Neuronal stem cell (in vitro differentiated cells): ENCODE results near the gene ENOX1.

ENCODE experiments used
- DNase-seq: peaks from one replicate; pipeline ENCODE4 v3.0.0-alpha.2; 2013; ENCODE audit warnings: low spot score
- H2AFZ ChIP-seq: one replicate; pipeline ENCODE4 v1.6.1; 2013; ENCODE audit warnings: mild to moderate bottlenecking, low read length, inconsistent platforms
- H2AK5ac ChIP-seq: 2 replicates; pipeline ENCODE4 v1.6.1; 2013; ENCODE audit warnings: low read depth, mild to moderate bottlenecking, inconsistent platforms, low read length, moderate library complexity, mixed read lengths
- H2BK120ac ChIP-seq: 2 replicates; pipeline ENCODE4 v1.6.1; 2013; ENCODE audit warnings: low read depth, mild to moderate bottlenecking, inconsistent platforms, low read length, moderate library complexity, mixed read lengths
- H2BK12ac ChIP-seq: one replicate; pipeline ENCODE4 v1.6.1; 2013; ENCODE audit warnings: low read length, inconsistent platforms
- H2BK15ac ChIP-seq: 2 replicates; pipeline ENCODE4 v1.6.1; 2013; ENCODE audit warnings: mild to moderate bottlenecking, low read length, inconsistent platforms, mixed read lengths
- H2BK5ac ChIP-seq: one replicate; pipeline ENCODE4 v1.6.1; 2013; ENCODE audit warnings: inconsistent platforms, mild to moderate bottlenecking, low read length, moderate library complexity
- H3K14ac ChIP-seq: one replicate; pipeline ENCODE4 v1.6.1; 2013; ENCODE audit warnings: low read length, inconsistent platforms
- H3K18ac ChIP-seq: 2 replicates; pipeline ENCODE4 v1.6.1; 2013; ENCODE audit warnings: low read length, inconsistent platforms
- H3K23ac ChIP-seq: 2 replicates; pipeline ENCODE4 v1.6.1; 2013; ENCODE audit warnings: low read depth, mild to moderate bottlenecking, mixed read lengths, low read length, inconsistent platforms; ENCODE audit not compliant: poor library complexity
- H3K27ac ChIP-seq: replicated peaks from 3 replicates; pipeline ENCODE4 v1.5.1; 2013; ENCODE audit warnings: low read length, inconsistent platforms
- H3K27me3 ChIP-seq, 3 experiments: 2 replicates each; pipeline ENCODE4 v1.6.1; 2013; ENCODE audit warnings: low read length in 3 of 3, mild to moderate bottlenecking in 2 of 3, inconsistent platforms in 1 of 3, low read depth in 1 of 3, mixed read lengths in 1 of 3, moderate library complexity in 1 of 3; ENCODE audit not compliant: control insufficient read depth in 3 of 3, insufficient read depth in 3 of 3
- H3K36me3 ChIP-seq, 2 donors: replicated peaks in 1 of 2; 2 replicates each; pipeline ENCODE4 v1.6.1; 2013; ENCODE audit warnings: low read length in 2 of 2; ENCODE audit not compliant: control insufficient read depth in 2 of 2, insufficient read depth in 2 of 2
- H3K4ac ChIP-seq: 2 replicates; pipeline ENCODE4 v1.6.1; 2013; ENCODE audit warnings: inconsistent platforms, mild to moderate bottlenecking, low read length, moderate library complexity
- H3K4me1 ChIP-seq, 2 donors: 1 replicate in 1 of 2; 2 replicates in 1 of 2; pipeline ENCODE4 v1.6.1; 2013; ENCODE audit warnings: low read length in 2 of 2, low read depth in 1 of 2; ENCODE audit not compliant: control insufficient read depth in 2 of 2, insufficient read depth in 1 of 2
- H3K4me2 ChIP-seq: one replicate; pipeline ENCODE4 v1.6.1; 2013; ENCODE audit warnings: mild to moderate bottlenecking, low read length, inconsistent platforms; ENCODE audit not compliant: insufficient read depth, poor library complexity, severe bottlenecking
- H3K4me3 ChIP-seq, 2 donors: 2 replicates each; pipeline ENCODE4 v1.5.1; 2013; ENCODE audit warnings: low read length in 2 of 2, mild to moderate bottlenecking in 2 of 2, inconsistent platforms in 1 of 2, moderate library complexity in 1 of 2
- H3K79me1 ChIP-seq: one replicate; pipeline ENCODE4 v1.6.1; 2013; ENCODE audit warnings: low read depth, mild to moderate bottlenecking, inconsistent platforms, low read length, moderate library complexity
- H3K9ac ChIP-seq: one replicate; pipeline ENCODE4 v1.6.1; 2013; ENCODE audit warnings: mild to moderate bottlenecking, low read depth, low read length, inconsistent platforms; ENCODE audit not compliant: poor library complexity
- H3K9me3 ChIP-seq, 2 donors: replicated peaks in 1 of 2; 2 replicates each; pipeline versions ENCODE3 to v1.6.1; 2013; ENCODE audit warnings: low read length in 2 of 2, mild to moderate bottlenecking in 2 of 2, inconsistent platforms in 1 of 2, low read depth in 1 of 2, mixed read lengths in 1 of 2, moderate library complexity in 1 of 2; ENCODE audit not compliant: control insufficient read depth in 2 of 2, insufficient read depth in 1 of 2
- H4K8ac ChIP-seq: one replicate; pipeline ENCODE4 v1.6.1; 2013; ENCODE audit warnings: low read depth, mild to moderate bottlenecking, inconsistent platforms, low read length, moderate library complexity
- H4K91ac ChIP-seq: one replicate; pipeline ENCODE4 v1.6.1; 2013; ENCODE audit warnings: low read length, low read depth, mild to moderate bottlenecking, inconsistent platforms; ENCODE audit not compliant: poor library complexity
- WGBS, 2 donors: extraction: QIAGEN DNeasy Blood & Tissue Kit; methylation state at CpG; one replicate each; pipeline ENCODE4 v1.1.7; 2013; ENCODE audit warnings: missing lambda C conversion rate in 2 of 2, mixed read lengths in 1 of 2; ENCODE audit not compliant: insufficient read length in 2 of 2, insufficient replicate concordance in 1 of 2; ENCODE audit errors: extremely low coverage in 2 of 2; 5-methylcytosine and 5-hydroxymethylcytosine counted together

ENOX1 gene

GRCh38 chr13:43492745-43493144 is 294.0 kb downstream of the ENOX1 start:
- Histone ChIP-seq H3K23ac (no peak overlapping the region), H2AFZ (no peak overlapping the region), H3K36me3 (no peaks in the 10 kb centered on the region), H2BK15ac (no peak overlapping the region), H2BK12ac (no peak overlapping the region), H3K27ac (no peak overlapping the region), H3K4me3 (no peak overlapping the region), H3K9ac (no peak overlapping the region), H3K14ac (no peak overlapping the region), H2AK5ac (no peak overlapping the region), H3K18ac (no peak overlapping the region), H4K91ac (no peak overlapping the region), H3K4me2 (no peak overlapping the region), H3K27me3 (no peaks in the 10 kb centered on the region), H2BK120ac (no peak overlapping the region), H4K8ac (no peak overlapping the region), H3K79me1 (no peaks in the 10 kb centered on the region), H3K9me3 (peaks cover 0 to 2% of the 10 kb centered on the region in 2 donors), H2BK5ac (no peak overlapping the region), H3K4me1 (no peaks in the 10 kb centered on the region), H3K4ac (no peak overlapping the region)
- DNase-seq, result no peak

GRCh38 chr13:43492311-43492710 is 294.5 kb downstream of the ENOX1 start:
- H3K27ac ChIP-seq, result no peak overlapping the region
- H3K4me2 ChIP-seq, result no peak overlapping the region
- H3K9me3 ChIP-seq, result peaks cover 0 to 2% of the 10 kb centered on the region in 2 donors
- H3K27me3 ChIP-seq, result no peaks in the 10 kb centered on the region
- no peak overlapping the region for H3K4ac ChIP-seq
- no CpG with 5 or more reads among the region's 2 CpGs for WGBS, 2 donors
- H3K9ac ChIP-seq, result no peak overlapping the region
- no peak overlapping the region for H2BK120ac ChIP-seq
- no peaks in the 10 kb centered on the region for H3K4me1 ChIP-seq
- no peak overlapping the region for H3K4me3 ChIP-seq
- H3K18ac ChIP-seq, result no peak overlapping the region
- H3K23ac ChIP-seq, result no peak overlapping the region
- H2BK5ac ChIP-seq, result no peak overlapping the region
- H2BK12ac ChIP-seq, result no peak overlapping the region
- H3K79me1 ChIP-seq, result no peaks in the 10 kb centered on the region
- no peak for DNase-seq
- no peak overlapping the region for H2AK5ac ChIP-seq
- no peaks in the 10 kb centered on the region for H3K36me3 ChIP-seq
- H2AFZ ChIP-seq, result no peak overlapping the region
- H2BK15ac ChIP-seq, result no peak overlapping the region
- H4K8ac ChIP-seq, result no peak overlapping the region
- no peak overlapping the region for H4K91ac ChIP-seq
- H3K14ac ChIP-seq, result no peak overlapping the region

- H3K36me3 ChIP-seq, result no peaks in the 10 kb centered on the region
- H2BK120ac ChIP-seq, result no peak overlapping the region
- H3K79me1 ChIP-seq, result no peaks in the 10 kb centered on the region
- H2BK12ac ChIP-seq, result no peak overlapping the region
- no peak overlapping the region for H2BK15ac ChIP-seq
- H3K9me3 ChIP-seq, result peaks cover 0 to 2% of the 10 kb centered on the region in 2 donors
- no peaks in the 10 kb centered on the region for H3K27me3 ChIP-seq
- H3K4me1 ChIP-seq, result no peaks in the 10 kb centered on the region
- H4K91ac ChIP-seq, result no peak overlapping the region
- H3K9ac ChIP-seq, result peak overlapping the region; percentile 31
- H3K4ac ChIP-seq, result no peak overlapping the region
- no peak overlapping the region for H4K8ac ChIP-seq
- DNase-seq, result no peak
- peak overlapping the region; percentile 50 for H3K23ac ChIP-seq
- H2BK5ac ChIP-seq, result no peak overlapping the region
- peak overlapping the region; percentile 52 for H3K18ac ChIP-seq
- no peak overlapping the region for H2AFZ ChIP-seq
- H3K27ac ChIP-seq, result no peak overlapping the region
- no CpG with 5 or more reads among the region's 3 CpGs for WGBS, 2 donors
- H2AK5ac ChIP-seq, result no peak overlapping the region
- no peak overlapping the region for H3K4me2 ChIP-seq
- no peak overlapping the region for H3K14ac ChIP-seq
- no peak overlapping the region for H3K4me3 ChIP-seq
Measured at GRCh38 chr13:43489233-43489632, 297.5 kb downstream of the ENOX1 start.

GRCh38 chr13:43487885-43488284 is 298.9 kb downstream of the ENOX1 start:
- no peak overlapping the region for H3K4me2 ChIP-seq
- no peak overlapping the region for H3K9ac ChIP-seq
- no peak overlapping the region for H2AK5ac ChIP-seq
- H2AFZ ChIP-seq, result no peak overlapping the region
- no peaks in the 10 kb centered on the region for H3K36me3 ChIP-seq
- H4K8ac ChIP-seq, result no peak overlapping the region
- H3K9me3 ChIP-seq, result peaks cover 0 to 2% of the 10 kb centered on the region in 2 donors
- no peak overlapping the region for H2BK5ac ChIP-seq
- H3K14ac ChIP-seq, result no peak overlapping the region
- H2BK15ac ChIP-seq, result no peak overlapping the region
- no peak overlapping the region for H3K4ac ChIP-seq
- no peak overlapping the region for H3K4me3 ChIP-seq
- H3K23ac ChIP-seq, result no peak overlapping the region
- no peaks in the 10 kb centered on the region for H3K79me1 ChIP-seq
- no CpG with 5 or more reads among the region's 2 CpGs for WGBS, 2 donors
- no peak overlapping the region for H4K91ac ChIP-seq
- H3K18ac ChIP-seq, result no peak overlapping the region
- no peak overlapping the region for H2BK12ac ChIP-seq
- no peak overlapping the region for H2BK120ac ChIP-seq
- no peak for DNase-seq
- H3K4me1 ChIP-seq, result no peaks in the 10 kb centered on the region
- no peak overlapping the region for H3K27ac ChIP-seq
- H3K27me3 ChIP-seq, result no peaks in the 10 kb centered on the region
